Right lobe of liver (tissue), 6 donors: ENCODE results near the gene DIP2C. TPM values are rescaled to one million over a fixed set of nuclear protein-coding genes. Genes with fewer than 3 reads are reported as not detected.

Experiments used
- ATAC-seq, 4 donors: fragments of 200-7000 bp; cut with Tn5 transposase; one replicate each; pipeline ENCODE4 v1.9.1; 2020; ENCODE audit warnings: mild to moderate bottlenecking in 4 of 4, moderate library complexity in 4 of 4
- DNase-seq, 3 donors: peaks; one replicate each; pipeline ENCODE4 v3.0.0-alpha.2; 2020
- H3K27ac ChIP-seq, 3 donors: fragments of 200-600 bp; one replicate each; pipeline ENCODE4 v1.8.0; 2022
- H3K27me3 ChIP-seq, 2 donors: fragments of 200-600 bp; one replicate each; pipeline ENCODE4 v1.8.0; 2022
- H3K36me3 ChIP-seq, 4 donors: fragments of 200-600 bp; sonication (generic) in 1 of 4; one replicate each; pipeline versions ENCODE4 v1.5.1 to v1.8.0; 2017 to 2022; ENCODE audit warnings: control low read depth in 1 of 4
- H3K4me1 ChIP-seq, 4 donors: fragments of 200-600 bp; sonication (generic) in 1 of 4; one replicate each; pipeline versions ENCODE4 v1.5.1 to v1.8.0; 2017 to 2022; ENCODE audit warnings: control low read depth in 1 of 4
- H3K4me3 ChIP-seq, 3 donors: fragments of 200-600 bp; one replicate each; pipeline ENCODE4 v1.8.0; 2022
- H3K9me3 ChIP-seq, 4 donors: fragments of 200-600 bp; sonication (generic) in 1 of 4; one replicate each; pipeline versions ENCODE4 v1.5.1 to v1.8.0; 2017 to 2022; ENCODE audit warnings: control low read depth in 1 of 4
- POLR2A ChIP-seq: fragments of 450-650 bp; IDR thresholded peaks from one replicate; pipeline ENCODE4 v1.6.1; 2017; ENCODE audit warnings: antibody characterized with exemption, mild to moderate bottlenecking
- WGBS: methylation state at CpG from one replicate; pipeline ENCODE4 v1.1.6; 2018; ENCODE audit warnings: low coverage, low lambda C conversion rate; ENCODE audit not compliant: insufficient coverage; ENCODE audit errors: missing lambda C conversion rate; 5-methylcytosine and 5-hydroxymethylcytosine counted together
- intact Hi-C, 2 donors: fragments of 100-400 bp; cut with DNase I; formaldehyde crosslinking; loops; one replicate each; pipeline versions ENCODE4 v1.11.2 to v1.14.1; 2022
- total RNA-seq, 6 experiments: library from RNA; depleted of rRNA in 2 of 6; stranded (reverse); fragments of >200 nt in 2 of 6; fragmentation: NEBNext Ultra II Directional in 3 of 6; extraction: Animal tissue kit (Norgen Biotek cat#: 25700) in 3 of 6; gene quantifications; one replicate each; pipeline versions ENCODE4 v1.1.0 to v1.2.4, GENCODE V29; 2016 to 2023
- TF ChIP-seq, protein P1 (sequence below), 4 donors: fragments of 200-600 bp in 3 of 4; fragments of 450-650 bp in 1 of 4; IDR thresholded peaks; one replicate each; pipeline versions ENCODE4 v1.5.1 to v1.8.0; 2016 to 2022; ENCODE audit warnings: antibody characterized with exemption in 4 of 4, mild to moderate bottlenecking in 2 of 4
- donor health status: DM: no; HTN: yes; CAD: no.
- donor health status: DM: no; HTN: no; CAD: no.
- donor health status: DM: no; HTN: no; CAD: no.
- donor health status: DM: no; HTN: yes; CAD: no.
- donor health status: DM: no; HTN: yes; CAD: no.

Gene DIP2C
- total RNA-seq, 6 experiments from 2014 or later = 8.0 to 13.5 (median 11.7) TPM

DNA sequence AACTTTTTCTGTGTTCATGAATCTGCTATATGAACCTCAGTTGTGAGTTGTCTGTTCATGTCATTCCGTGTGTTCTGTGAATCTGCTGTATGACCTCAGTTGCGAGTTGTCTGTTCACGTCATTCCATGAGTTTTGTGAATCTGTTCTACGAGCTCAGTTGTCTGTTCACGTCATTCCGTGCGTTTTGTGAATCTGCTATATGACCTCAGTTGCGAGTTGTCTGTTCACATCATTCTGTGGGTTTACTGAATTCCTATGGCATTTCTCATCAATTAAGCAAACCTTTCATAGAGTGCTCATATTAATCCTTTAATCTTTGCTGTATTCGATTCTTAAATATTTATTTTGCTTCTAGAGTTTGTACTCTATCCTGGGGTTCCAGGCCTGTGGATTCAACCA lies 150.6 kb downstream of the DIP2C start:
- DNase-seq (no peak), ATAC-seq (no peak)
- Histone ChIP-seq H3K27ac (no peak overlapping the region), H3K9me3 (no peaks in the 10 kb centered on the region), H3K4me3 (no peak overlapping the region), H3K36me3 (no peaks in the 10 kb centered on the region), H3K27me3 (no peaks in the 10 kb centered on the region), H3K4me1 (no peaks in the 10 kb centered on the region)
- intact Hi-C loops = no loop called here
- TF ChIP-seq, protein P1, sequence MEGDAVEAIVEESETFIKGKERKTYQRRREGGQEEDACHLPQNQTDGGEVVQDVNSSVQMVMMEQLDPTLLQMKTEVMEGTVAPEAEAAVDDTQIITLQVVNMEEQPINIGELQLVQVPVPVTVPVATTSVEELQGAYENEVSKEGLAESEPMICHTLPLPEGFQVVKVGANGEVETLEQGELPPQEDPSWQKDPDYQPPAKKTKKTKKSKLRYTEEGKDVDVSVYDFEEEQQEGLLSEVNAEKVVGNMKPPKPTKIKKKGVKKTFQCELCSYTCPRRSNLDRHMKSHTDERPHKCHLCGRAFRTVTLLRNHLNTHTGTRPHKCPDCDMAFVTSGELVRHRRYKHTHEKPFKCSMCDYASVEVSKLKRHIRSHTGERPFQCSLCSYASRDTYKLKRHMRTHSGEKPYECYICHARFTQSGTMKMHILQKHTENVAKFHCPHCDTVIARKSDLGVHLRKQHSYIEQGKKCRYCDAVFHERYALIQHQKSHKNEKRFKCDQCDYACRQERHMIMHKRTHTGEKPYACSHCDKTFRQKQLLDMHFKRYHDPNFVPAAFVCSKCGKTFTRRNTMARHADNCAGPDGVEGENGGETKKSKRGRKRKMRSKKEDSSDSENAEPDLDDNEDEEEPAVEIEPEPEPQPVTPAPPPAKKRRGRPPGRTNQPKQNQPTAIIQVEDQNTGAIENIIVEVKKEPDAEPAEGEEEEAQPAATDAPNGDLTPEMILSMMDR (IDR thresholded peaks at IDR 0.05) = no peak
- WGBS = 91% methylated on average over 8 of the region's 9 CpGs

DNA sequence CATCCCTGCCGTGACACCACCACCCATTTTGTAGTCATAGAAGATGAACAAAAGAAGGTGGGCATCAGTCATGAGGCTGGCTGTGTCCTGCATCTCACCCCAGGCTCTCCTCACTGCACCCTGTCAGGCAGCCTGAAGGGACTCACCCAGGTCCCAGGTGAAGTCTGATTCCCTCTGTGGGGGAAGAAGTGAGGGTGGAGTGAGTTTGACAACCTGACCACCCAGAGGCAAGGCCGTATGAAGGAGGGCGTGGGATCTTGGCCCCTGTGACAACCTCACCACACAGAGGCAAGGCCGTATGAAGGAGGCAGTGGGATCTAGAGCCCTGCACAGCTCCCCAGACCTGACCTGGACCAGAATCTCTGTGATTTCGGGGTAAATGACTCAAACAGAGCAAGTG lies 152.5 kb downstream of the DIP2C start:
- Histone ChIP-seq H3K4me3 (no peak overlapping the region), H3K36me3 (no peaks in the 10 kb centered on the region), H3K27me3 (no peaks in the 10 kb centered on the region), H3K27ac (no peak overlapping the region), H3K4me1 (no peaks in the 10 kb centered on the region), H3K9me3 (no peaks in the 10 kb centered on the region)
- ATAC-seq (no peak), DNase-seq (peak in 1 of 3 donors; percentile 17)
- 79% methylated on average over 4 of the region's 5 CpGs for WGBS
- TF ChIP-seq, protein P1 (IDR thresholded peaks at IDR 0.05) = no peak
- no peak for TF ChIP-seq POLR2A
- intact Hi-C loops = no loop called here

DNA sequence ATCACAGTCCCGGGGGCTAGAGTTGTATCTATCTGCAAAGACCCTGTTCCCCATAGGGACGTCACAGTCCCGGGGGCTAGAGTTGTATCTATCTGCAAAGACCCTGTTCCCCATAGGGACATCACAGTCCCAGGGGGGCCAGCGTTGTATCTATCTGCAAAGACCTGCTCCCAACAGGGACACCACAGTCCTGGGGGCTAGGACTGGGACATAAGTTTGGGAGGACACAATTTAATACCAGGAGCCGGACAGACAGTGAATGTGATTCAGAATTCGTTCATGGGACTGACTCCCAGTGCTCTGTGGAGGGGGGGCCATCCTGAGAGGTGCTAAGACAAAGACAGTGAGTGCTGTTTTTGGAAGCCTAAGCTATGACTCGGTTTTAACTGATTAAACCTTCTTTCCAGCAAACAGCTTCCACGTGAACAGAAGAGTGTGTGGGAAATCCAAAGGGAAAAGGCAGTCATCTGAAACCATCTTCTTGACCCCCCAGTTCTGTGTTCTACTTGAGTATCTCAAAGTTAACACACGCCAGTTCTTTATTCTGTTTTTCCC lies 153.0 kb downstream of the DIP2C start:
- Histone ChIP-seq H3K27ac (no peak overlapping the region), H3K4me3 (no peak overlapping the region), H3K36me3 (no peaks in the 10 kb centered on the region), H3K4me1 (no peaks in the 10 kb centered on the region), H3K9me3 (no peaks in the 10 kb centered on the region), H3K27me3 (no peaks in the 10 kb centered on the region)
- no peak for TF ChIP-seq POLR2A
- TF ChIP-seq, protein P1 (IDR thresholded peaks at IDR 0.05) = no peak
- DNase-seq (peak in 1 of 3 donors; percentile 26), ATAC-seq (no peak)
- intact Hi-C loops = no loop called here
- WGBS = 78% methylated on average over 4 of the region's 9 CpGs

DNA sequence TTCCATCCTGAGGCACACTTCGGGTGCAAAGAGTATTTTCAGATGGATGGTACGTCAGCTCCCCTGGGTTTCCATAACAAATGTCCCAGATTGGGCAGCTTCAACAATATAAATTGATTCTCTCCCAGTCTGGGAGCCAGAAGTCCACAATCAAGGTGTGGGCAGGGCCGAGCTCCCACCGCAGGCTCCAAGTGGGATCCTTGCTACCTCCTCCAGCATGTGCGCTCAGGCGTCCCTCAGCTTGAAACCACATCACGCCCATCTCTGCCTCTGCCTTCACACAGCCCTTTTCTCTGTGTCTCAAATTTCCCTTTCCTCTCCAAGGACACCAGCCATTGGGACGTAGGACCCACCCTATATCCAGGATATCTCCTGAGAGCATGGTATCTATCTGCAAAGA lies 153.5 kb downstream of the DIP2C start:
- H3K27me3 ChIP-seq = no peaks in the 10 kb centered on the region
- H3K9me3 ChIP-seq = no peaks in the 10 kb centered on the region
- H3K36me3 ChIP-seq = no peaks in the 10 kb centered on the region
- no peaks in the 10 kb centered on the region for H3K4me1 ChIP-seq
- H3K4me3 ChIP-seq = no peak overlapping the region
- H3K27ac ChIP-seq = no peak overlapping the region
- ATAC-seq = no peak
- 94% methylated on average over 8 of the region's 8 CpGs for WGBS
- intact Hi-C loops = no loop called here
- DNase-seq = no peak
- TF ChIP-seq, protein P1 (IDR thresholded peaks at IDR 0.05) = no peak
- TF ChIP-seq POLR2A = no peak

DNA sequence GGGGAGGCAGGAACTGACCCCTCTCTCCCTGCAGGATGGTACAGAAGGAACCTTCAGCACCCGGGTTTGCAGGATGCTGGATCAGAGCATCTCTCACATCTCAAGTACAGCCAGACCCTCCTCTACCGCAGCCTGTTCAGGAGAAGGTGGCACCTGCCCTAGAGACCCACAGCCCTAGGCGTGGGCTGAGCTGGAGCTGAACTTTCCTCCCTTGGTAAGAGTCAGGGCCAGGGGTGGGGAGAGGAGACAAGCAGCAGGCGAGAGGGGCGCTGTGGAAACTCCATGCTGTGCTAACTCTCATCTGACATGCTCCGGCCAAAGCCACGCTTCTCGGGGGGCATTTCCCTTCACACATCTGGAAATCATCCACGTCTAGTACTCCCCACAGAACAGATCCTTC lies 154.4 kb downstream of the DIP2C start:
- Histone ChIP-seq H3K4me1 (no peaks in the 10 kb centered on the region), H3K4me3 (no peak overlapping the region), H3K27ac (no peak overlapping the region), H3K27me3 (no peaks in the 10 kb centered on the region), H3K36me3 (no peaks in the 10 kb centered on the region), H3K9me3 (no peaks in the 10 kb centered on the region)
- 89% methylated on average over 6 of the region's 9 CpGs for WGBS
- DNase-seq (no peak), ATAC-seq (no peak)
- intact Hi-C loops = no loop called here
- TF ChIP-seq POLR2A = no peak
- TF ChIP-seq, protein P1 (IDR thresholded peaks at IDR 0.05) = no peak
